Spleen (tissue), 11 donors: Measurements from ENCODE around the gene TMEM163. TPM values are rescaled to one million over a fixed set of nuclear protein-coding genes. Genes with fewer than 3 reads are reported as not detected.

Experiments
- DNase-seq: peaks from one replicate; pipeline ENCODE4 v3.0.0-alpha.2; 2020
- H3K27ac ChIP-seq, 8 donors: fragments of 200-600 bp; sonication (generic) in 7 of 8; 1 replicate in 4 of 8; 2 replicates in 4 of 8; pipeline versions ENCODE4 v1.5.0 to v1.8.0; 2016 to 2021; ENCODE audit warnings: inconsistent platforms in 4 of 8, mild to moderate bottlenecking in 4 of 8, moderate library complexity in 1 of 8
- H3K27me3 ChIP-seq, 7 donors: fragments of 200-600 bp; sonication (generic) in 6 of 7; replicated peaks in 1 of 7; 1 replicate in 4 of 7; 2 replicates in 3 of 7; pipeline versions ENCODE4 v1.5.0 to v1.8.0; 2016 to 2021; ENCODE audit warnings: inconsistent platforms in 3 of 7, mild to moderate bottlenecking in 1 of 7
- H3K36me3 ChIP-seq, 6 donors: fragments of 200-600 bp; sonication (generic) in 5 of 6; 1 replicate in 4 of 6; 2 replicates in 2 of 6; pipeline versions ENCODE4 v1.5.0 to v1.8.0; 2016 to 2021; ENCODE audit warnings: inconsistent platforms in 2 of 6
- H3K4me1 ChIP-seq, 6 donors: fragments of 200-600 bp; sonication (generic) in 5 of 6; 1 replicate in 3 of 6; 2 replicates in 3 of 6; pipeline versions ENCODE4 v1.5.0 to v1.8.0; 2016 to 2021; ENCODE audit warnings: inconsistent platforms in 3 of 6
- H3K4me3 ChIP-seq, 8 donors: fragments of 200-600 bp; sonication (generic) in 7 of 8; 1 replicate in 4 of 8; 2 replicates in 4 of 8; pipeline versions ENCODE4 v1.5.0 to v1.8.0; 2016 to 2021; ENCODE audit warnings: inconsistent platforms in 4 of 8, mild to moderate bottlenecking in 4 of 8, moderate library complexity in 2 of 8
- H3K9me3 ChIP-seq, 8 donors: fragments of 200-600 bp; sonication (generic) in 7 of 8; 1 replicate in 4 of 8; 2 replicates in 4 of 8; pipeline versions ENCODE4 v1.5.0 to v1.8.0; 2016 to 2021; ENCODE audit warnings: inconsistent platforms in 4 of 8
- CTCF ChIP-seq, 11 experiments: fragments of 200-600 bp in 7 of 11; fragments of 450-650 bp in 4 of 11; sonication (generic) in 4 of 11; IDR thresholded peaks in 8 of 11; conservative IDR thresholded peaks in 3 of 11; 1 replicate in 7 of 11; 2 replicates in 4 of 11; pipeline versions ENCODE4 v1.4.0 to v1.8.0; 2016 to 2021; ENCODE audit warnings: antibody characterized with exemption in 11 of 11, inconsistent platforms in 4 of 11, mild to moderate bottlenecking in 1 of 11
- POLR2A ChIP-seq, 3 donors: fragments of 450-650 bp; IDR thresholded peaks; one replicate each; pipeline ENCODE4 v1.5.1; 2017; ENCODE audit warnings: antibody characterized with exemption in 3 of 3, mild to moderate bottlenecking in 1 of 3
- POLR2AphosphoS5 ChIP-seq, 3 donors: sonication (generic); formaldehyde crosslinking; IDR thresholded peaks; one replicate each; pipeline ENCODE4 v1.5.1; 2017; ENCODE audit warnings: antibody characterized with exemption in 3 of 3
- WGBS, 5 donors: extraction: QIAGEN DNeasy Blood & Tissue Kit in 3 of 5; methylation state at CpG; one replicate each; pipeline versions ENCODE4 v1.1.5 to v1.1.7; 2013 to 2018; 5-methylcytosine and 5-hydroxymethylcytosine counted together
- intact Hi-C: fragments of 100-400 bp; cut with DNase I; formaldehyde crosslinking; loops from one replicate; pipeline ENCODE4 v1.15.0; 2023; ENCODE audit warnings: low total_unique reads
- polyA plus RNA-seq, 3 donors: library from polyadenylated mRNA; stranded (reverse); fragments of 200-250 nt; gene quantifications; one replicate each; pipeline ENCODE4 v1.2.1, GENCODE V29; 2013
- total RNA-seq, 7 donors: library from RNA; depleted of rRNA in 3 of 7; stranded (reverse); fragments of >200 nt in 3 of 7; fragmentation: NEBNext Ultra II Directional in 4 of 7; extraction: Animal tissue kit (Norgen Biotek cat#: 25700) in 4 of 7; gene quantifications; one replicate each; pipeline versions ENCODE4 v1.1.0 to v1.2.1, GENCODE V29; 2016 to 2021
- donor health status: healthy with polysubstance abuse.
- donor health status: DM: no; HTN: no; CAD: no; lungs with moderate emphysema.
- donor health status: DM: no; HTN: no; CAD: no.
- donor health status: Bipolar disorder and iron deficiency.
- donor health status: healthy.
- donor health status: DM: no; HTN: no; CAD: no.
- donor health status: DM: yes; HTN: yes; CAD: no.

The TMEM163 gene
- total and polyA plus RNA-seq, 10 donors, result 2.4 to 12.5 (median 3.7) TPM

GRCh38 chr2:134416018-134416417 lies 302.8 kb downstream of the TMEM163 start:
- Histone ChIP-seq H3K4me3 (no peak overlapping the region), H3K36me3 (peaks cover 0 to 83% (median 22%) of the 10 kb centered on the region in 6 donors), H3K4me1 (peaks cover under 1 to 21% (median 13%) of the 10 kb centered on the region in 6 donors), H3K27me3 (no peaks in the 10 kb centered on the region), H3K27ac (no peak overlapping the region), H3K9me3 (no peaks in the 10 kb centered on the region)
- intact Hi-C loops, result no loop called here
- TF ChIP-seq POLR2A (IDR thresholded peaks at IDR 0.05), result no peak
- no peak for DNase-seq
- 87 to 97% (median 95%) methylated on average over 2 of the region's 2 CpGs for WGBS, 5 donors

- Histone ChIP-seq H3K27ac (no peak overlapping the region), H3K4me1 (peaks cover 7 to 34% (median 31%) of the 10 kb centered on the region in 6 donors), H3K27me3 (no peaks in the 10 kb centered on the region), H3K36me3 (peaks cover 0 to 66% (median 20%) of the 10 kb centered on the region in 6 donors), H3K4me3 (no peak overlapping the region), H3K9me3 (no peaks in the 10 kb centered on the region)
- no peak for DNase-seq
- TF ChIP-seq CTCF (IDR thresholded peaks at IDR 0.05 in 8 of 11, conservative IDR thresholded peaks at IDR 0.05 in 3 of 11) (no peak), POLR2AphosphoS5 (IDR thresholded peaks at IDR 0.05) (no peak), POLR2A (IDR thresholded peaks at IDR 0.05) (no peak)
- 68 to 94% (median 89%) methylated on average over 2 of the region's 2 CpGs for WGBS, 5 donors
- intact Hi-C loops, result loop anchor here (2.0 to 5.0 kb wide), 2 partner anchors 167 to 295 kb away; no protein-coding TSS in a partner anchor
Measured at GRCh38 chr2:134413912-134414311, 304.9 kb downstream of the TMEM163 start.

GRCh38 chr2:134413430-134413829 lies 305.4 kb downstream of the TMEM163 start:
- H3K36me3 ChIP-seq, result peaks cover 0 to 61% (median 18%) of the 10 kb centered on the region in 6 donors
- H3K4me3 ChIP-seq, result no peak overlapping the region
- intact Hi-C loops, result loop anchor here (2.0 to 5.0 kb wide), 2 partner anchors 166 to 295 kb away; no protein-coding TSS in a partner anchor
- no peak for DNase-seq
- no peak for TF ChIP-seq POLR2A (IDR thresholded peaks at IDR 0.05)
- no peak for TF ChIP-seq CTCF (IDR thresholded peaks at IDR 0.05 in 8 of 11, conservative IDR thresholded peaks at IDR 0.05 in 3 of 11)
- TF ChIP-seq POLR2AphosphoS5 (IDR thresholded peaks at IDR 0.05), result no peak
- 76 to 93% (median 86%) methylated on average over 1 of the region's 1 CpG for WGBS, 5 donors
- no peaks in the 10 kb centered on the region for H3K27me3 ChIP-seq
- peaks cover 7 to 39% (median 33%) of the 10 kb centered on the region in 6 donors for H3K4me1 ChIP-seq
- H3K27ac ChIP-seq, result no peak overlapping the region
- no peaks in the 10 kb centered on the region for H3K9me3 ChIP-seq

- peaks cover 7 to 47% (median 37%) of the 10 kb centered on the region in 6 donors for H3K4me1 ChIP-seq
- DNase-seq, result no peak
- no peaks in the 10 kb centered on the region for H3K9me3 ChIP-seq
- TF ChIP-seq CTCF (IDR thresholded peaks at IDR 0.05 in 8 of 11, conservative IDR thresholded peaks at IDR 0.05 in 3 of 11) (no peak), POLR2A (IDR thresholded peaks at IDR 0.05) (no peak), POLR2AphosphoS5 (IDR thresholded peaks at IDR 0.05) (no peak)
- intact Hi-C loops, result loop anchor here (2.0 to 5.0 kb wide), 2 partner anchors 165 to 294 kb away; no protein-coding TSS in a partner anchor
- peaks cover 0 to 58% (median 18%) of the 10 kb centered on the region in 6 donors for H3K36me3 ChIP-seq
- H3K27me3 ChIP-seq, result no peaks in the 10 kb centered on the region
- H3K4me3 ChIP-seq, result no peak overlapping the region
- H3K27ac ChIP-seq, result no peak overlapping the region
- 92 to 97% (median 95%) methylated on average over 8 of the region's 8 CpGs for WGBS, 5 donors
Measured at GRCh38 chr2:134412639-134412999, 306.2 kb downstream of the TMEM163 start.
